NCI-H510A (cell line): ENCODE results near the gene SYNDIG1.

Experiments used
- DNase-seq: peaks from one replicate; lab custom pipeline; 2025; lab: John Stamatoyannopoulos, UW

SYNDIG1 gene

GRCh38 chr20:24694157-24694726, 224.8 kb downstream of the SYNDIG1 start:
- DNase-seq = no peak

GRCh38 chr20:24694727-24695528, 225.5 kb downstream of the SYNDIG1 start:
- no peak for DNase-seq

GRCh38 chr20:24695529-24696225, 226.2 kb downstream of the SYNDIG1 start:
- no peak for DNase-seq

- DNase-seq = no peak
Observed at GRCh38 chr20:24696396-24696795, 227.0 kb downstream of the SYNDIG1 start.

GRCh38 chr20:24697411-24697810, 228.0 kb downstream of the SYNDIG1 start:
- DNase-seq = no peak

GRCh38 chr20:24698189-24698588, 228.8 kb downstream of the SYNDIG1 start:
- no peak for DNase-seq

- no peak for DNase-seq
Observed at GRCh38 chr20:24698706-24699206, 229.3 kb downstream of the SYNDIG1 start.

- no peak for DNase-seq
Observed at GRCh38 chr20:24699321-24700165, 230.1 kb downstream of the SYNDIG1 start.

GRCh38 chr20:24700166-24700860, 230.9 kb downstream of the SYNDIG1 start:
- no peak for DNase-seq

GRCh38 chr20:24701027-24701426, 231.6 kb downstream of the SYNDIG1 start:
- no peak for DNase-seq

GRCh38 chr20:24701668-24702067, 232.2 kb downstream of the SYNDIG1 start:
- no peak for DNase-seq

- no peak for DNase-seq
Observed at GRCh38 chr20:24702501-24703283, 233.3 kb downstream of the SYNDIG1 start.

- DNase-seq = no peak
Observed at GRCh38 chr20:24703284-24703610, 233.8 kb downstream of the SYNDIG1 start.

GRCh38 chr20:24704899-24705298, 235.5 kb downstream of the SYNDIG1 start:
- no peak for DNase-seq

- no peak for DNase-seq
Observed at GRCh38 chr20:24705486-24705885, 236.1 kb downstream of the SYNDIG1 start.

- DNase-seq = no peak
Observed at GRCh38 chr20:24708411-24709295, 239.2 kb downstream of the SYNDIG1 start.
